K562 treated with DMSO at 1 percent for 24 hours (cell line): ENCODE results near the gene RGPD6. TPM values are rescaled to one million over a fixed set of nuclear protein-coding genes. Genes with fewer than 3 reads are reported as not detected.

ENCODE experiments used
- total RNA-seq: library from RNA; unstranded; fragments of 300-600 nt; gene quantifications from 2 replicates; pipeline ENCODE4 v1.2.3, GENCODE V29; 2022; ENCODE audit warnings: low read depth; ENCODE audit not compliant: insufficient read depth

The RGPD6 gene
- total RNA-seq, result 0.71 and 0.90 TPM in 2 replicates

DNA sequence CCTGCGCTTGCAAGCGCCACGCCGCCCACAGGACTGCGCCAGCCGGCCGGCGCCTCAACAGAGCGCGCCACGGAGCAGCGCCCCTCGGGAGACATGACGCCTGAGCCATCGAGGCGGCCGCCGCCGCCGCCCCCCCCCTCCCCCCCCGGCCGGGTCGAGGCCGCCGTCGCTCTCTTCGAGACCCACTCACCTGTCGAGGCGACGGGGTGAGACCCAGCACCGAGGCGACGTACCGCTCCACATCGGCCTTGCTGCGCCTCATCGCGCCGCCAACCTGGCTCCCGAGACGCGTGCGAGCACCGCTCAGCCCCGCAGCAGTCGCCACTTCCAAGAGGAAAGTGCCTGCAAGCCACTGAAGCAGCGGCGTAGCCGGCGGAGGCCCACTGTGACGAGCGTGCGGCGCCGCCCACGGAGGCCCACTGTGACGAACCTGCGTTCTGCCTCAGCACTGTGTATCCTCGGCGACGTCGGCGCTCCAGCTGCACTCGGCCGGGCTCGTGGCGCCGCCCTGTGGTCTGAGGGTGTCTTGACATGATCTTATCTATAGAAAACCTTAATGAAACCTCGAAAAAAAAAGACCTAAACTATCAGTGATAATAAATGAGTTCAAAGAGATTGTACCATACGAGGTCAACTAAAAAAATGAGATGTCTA is at the start of gene RGPD6:
Gene RGPD6 (minus strand): TSS at position 460 of the 654 bp plus-strand sequence. CDS start 198 bp downstream, at position 262.

DNA sequence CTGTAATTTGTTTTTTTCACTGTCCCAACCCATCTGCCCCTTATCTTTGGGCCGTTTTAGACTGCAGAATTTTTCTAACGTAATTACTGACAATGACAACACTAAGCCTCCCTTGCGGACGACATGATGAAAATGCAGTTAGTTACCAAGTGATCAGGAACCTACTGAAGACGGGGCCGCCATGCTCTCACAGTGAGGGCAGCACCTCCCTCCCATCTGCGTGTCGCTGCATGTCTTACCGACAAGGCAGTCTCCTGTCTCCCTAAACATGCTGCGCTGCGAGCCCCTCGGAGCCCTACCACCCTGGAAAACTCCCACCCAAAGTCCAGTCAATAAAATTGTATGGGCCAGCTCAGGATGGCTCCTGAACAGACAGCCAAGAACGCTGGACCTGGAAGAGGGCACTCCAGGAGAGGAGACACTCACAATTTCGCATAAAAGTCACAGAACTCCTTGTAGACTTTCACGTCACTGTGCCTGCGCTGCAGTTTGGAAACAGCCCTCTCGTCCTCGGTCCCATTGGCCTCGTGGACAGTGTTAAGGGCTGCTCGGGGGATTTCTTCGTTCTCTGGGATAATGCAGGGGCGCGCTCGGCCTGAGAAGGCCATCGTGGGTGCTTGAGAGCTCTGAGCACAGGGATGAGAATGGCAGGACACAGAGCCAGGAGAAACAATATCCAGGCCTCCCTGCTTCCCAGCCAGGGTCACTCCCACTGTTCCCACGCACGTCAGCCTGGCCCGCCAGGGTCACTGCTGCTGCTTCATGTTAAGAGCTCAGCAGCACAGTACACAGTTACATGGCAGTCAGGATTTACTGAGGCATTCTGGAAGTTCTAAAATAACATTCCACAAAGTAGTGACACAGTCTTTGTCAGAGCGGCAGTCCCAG is 104.6 kb downstream of the RGPD6 start, which contains the start of gene LIMS4:
Gene LIMS4 (minus strand): TSS at position 646 of the 888 bp plus-strand sequence. CDS start 38 bp downstream, at position 608.

Other genes starting within 250 kb of the RGPD6 start
- 0.94 TPM in 1 of 2 replicates, not detected in the other for gene LIMS4, start 104.4 kb downstream of the RGPD6 start, total RNA-seq
- gene BUB1, start 100.8 kb upstream of the RGPD6 start, total RNA-seq, result 46.3 and 55.0 TPM in 2 replicates
- gene ACOXL, start 155.4 kb upstream of the RGPD6 start, total RNA-seq, result 0.31 and 0.44 TPM in 2 replicates